CD14-positive monocyte (primary cell): ENCODE measurements around the gene GPR75. TPM values are rescaled to one million over a fixed set of nuclear protein-coding genes. Genes with fewer than 3 reads are reported as not detected.

Source experiments
- DNase-seq, 3 donors: peaks; one replicate each; pipeline ENCODE4 v3.0.0-alpha.2; 2011 to 2022
- H2AFZ ChIP-seq: 2 replicates; pipeline ENCODE4 v1.6.0; 2012; ENCODE audit warnings: mild to moderate bottlenecking, low read depth, low read length, inconsistent platforms; ENCODE audit not compliant: insufficient read depth, poor library complexity, severe bottlenecking
- H3K27ac ChIP-seq, 2 donors: 1 replicate in 1 of 2; 2 replicates in 1 of 2; pipeline ENCODE4 v1.5.1; 2012 to 2013; ENCODE audit warnings: low read length in 2 of 2, control low read depth in 1 of 2, inconsistent platforms in 1 of 2, low read depth in 1 of 2, mild to moderate bottlenecking in 1 of 2
- H3K27me3 ChIP-seq, 2 donors: one replicate each; pipeline versions ENCODE4 v1.6.0 to v1.6.1; 2011 to 2013; ENCODE audit warnings: low read length in 2 of 2; ENCODE audit not compliant: control insufficient read depth in 2 of 2, insufficient read depth in 2 of 2
- H3K36me3 ChIP-seq, 2 donors: replicated peaks in 1 of 2; 1 replicate in 1 of 2; 2 replicates in 1 of 2; pipeline versions ENCODE4 v1.5.1 to v1.6.1; 2012 to 2013; ENCODE audit warnings: low read length in 2 of 2, control low read depth in 1 of 2, inconsistent platforms in 1 of 2, mild to moderate bottlenecking in 1 of 2; ENCODE audit not compliant: insufficient read depth in 2 of 2, control insufficient read depth in 1 of 2
- H3K4me1 ChIP-seq, 2 donors: 1 replicate in 1 of 2; 2 replicates in 1 of 2; pipeline versions ENCODE4 v1.5.1 to v1.6.1; 2012 to 2013; ENCODE audit warnings: low read length in 2 of 2, control low read depth in 1 of 2, inconsistent platforms in 1 of 2, mild to moderate bottlenecking in 1 of 2, moderate library complexity in 1 of 2; ENCODE audit not compliant: insufficient read depth in 2 of 2, control insufficient read depth in 1 of 2
- H3K4me2 ChIP-seq: replicated peaks from 2 replicates; pipeline ENCODE3; 2012; ENCODE audit warnings: low read length, moderate library complexity, mild to moderate bottlenecking; ENCODE audit not compliant: poor library complexity, severe bottlenecking; ENCODE audit errors: extremely low read depth
- H3K4me3 ChIP-seq, 3 experiments: fragments of 200-600 bp in 1 of 3; sonication (generic) in 1 of 3; replicated peaks in 1 of 3; 1 replicate in 2 of 3; 2 replicates in 1 of 3; pipeline ENCODE4 v1.5.1; 2011 to 2013; ENCODE audit warnings: low read length in 3 of 3, mild to moderate bottlenecking in 3 of 3, control low read depth in 2 of 3, low read depth in 2 of 3, inconsistent platforms in 1 of 3, moderate library complexity in 1 of 3
- H3K79me2 ChIP-seq: 2 replicates; pipeline ENCODE4 v1.6.0; 2012; ENCODE audit warnings: mild to moderate bottlenecking, control low read depth, inconsistent platforms, low read length, moderate library complexity; ENCODE audit not compliant: insufficient read depth
- H3K9ac ChIP-seq: 2 replicates; pipeline ENCODE4 v1.6.0; 2017; ENCODE audit warnings: low read length, mild to moderate bottlenecking; ENCODE audit not compliant: insufficient read depth, poor library complexity, severe bottlenecking
- H3K9me3 ChIP-seq, 2 donors: replicated peaks in 1 of 2; 1 replicate in 1 of 2; 2 replicates in 1 of 2; pipeline versions ENCODE4 v1.5.1 to v1.6.1; 2012 to 2013; ENCODE audit warnings: low read length in 2 of 2, control low read depth in 1 of 2; ENCODE audit not compliant: control insufficient read depth in 1 of 2, insufficient read depth in 1 of 2
- H4K20me1 ChIP-seq: 2 replicates; pipeline ENCODE4 v1.6.0; 2012; ENCODE audit warnings: mild to moderate bottlenecking, low read length, control low read depth, moderate library complexity; ENCODE audit not compliant: insufficient read depth
- H3K27ac Mint-ChIP-seq, 7 donors: one replicate each; pipeline ENCODE4 v1.8.0; 2020; ENCODE audit warnings: mild to moderate bottlenecking in 7 of 7, mixed read lengths in 7 of 7, moderate library complexity in 6 of 7, inconsistent platforms in 2 of 7
- H3K27me3 Mint-ChIP-seq, 3 donors: one replicate each; pipeline ENCODE4 v1.8.0; 2021 to 2022; ENCODE audit warnings: low read depth in 3 of 3, mild to moderate bottlenecking in 3 of 3, mixed read lengths in 3 of 3, moderate library complexity in 3 of 3, inconsistent platforms in 1 of 3
- H3K36me3 Mint-ChIP-seq, 2 donors: one replicate each; pipeline ENCODE4 v1.8.0; 2020; ENCODE audit warnings: mixed read lengths in 2 of 2, inconsistent platforms in 1 of 2, mild to moderate bottlenecking in 1 of 2
- H3K4me1 Mint-ChIP-seq: one replicate; pipeline ENCODE4 v1.8.0; 2020; ENCODE audit warnings: mild to moderate bottlenecking, mixed read lengths
- H3K4me3 Mint-ChIP-seq, 2 donors: one replicate each; pipeline ENCODE4 v1.8.0; 2020; ENCODE audit warnings: mild to moderate bottlenecking in 2 of 2, mixed read lengths in 2 of 2, moderate library complexity in 1 of 2
- H3K9me3 Mint-ChIP-seq, 7 donors: one replicate each; pipeline ENCODE4 v1.8.0; 2020 to 2022; ENCODE audit warnings: mixed read lengths in 7 of 7, mild to moderate bottlenecking in 6 of 7, moderate library complexity in 6 of 7, inconsistent platforms in 2 of 7
- WGBS: methylation state at CpG from one replicate; pipeline ENCODE4 v1.1.5; 2013; ENCODE audit warnings: missing lambda C conversion rate; ENCODE audit not compliant: insufficient coverage; 5-methylcytosine and 5-hydroxymethylcytosine counted together
- intact Hi-C, 2 donors: fragments of 100-400 bp; cut with micrococcal nuclease; formaldehyde crosslinking; loops; one replicate each; pipeline versions ENCODE4 v1.15.0 to v1.15.1; 2023
- polyA plus RNA-seq, 3 donors: library from polyadenylated mRNA; depleted of rRNA in 1 of 3; unstranded in 2 of 3; stranded (reverse) in 1 of 3; fragments of 300-500 nt in 2 of 3; fragments of >200 nt in 1 of 3; fragmentation: Illumina TruSeq in 2 of 3; gene quantifications; 1 replicate in 2 of 3; 2 replicates in 1 of 3; pipeline ENCODE4 v1.2.3, GENCODE V29; 2012 to 2021
- TF ChIP-seq, protein P1 (sequence below): fragments of 200-600 bp; IDR thresholded peaks from one replicate; pipeline ENCODE4 v1.8.0; 2022; ENCODE audit warnings: antibody characterized with exemption, mild to moderate bottlenecking

The GPR75 gene
- polyA plus RNA-seq, 3 donors = 2.2 TPM; not detected in 2

DNA sequence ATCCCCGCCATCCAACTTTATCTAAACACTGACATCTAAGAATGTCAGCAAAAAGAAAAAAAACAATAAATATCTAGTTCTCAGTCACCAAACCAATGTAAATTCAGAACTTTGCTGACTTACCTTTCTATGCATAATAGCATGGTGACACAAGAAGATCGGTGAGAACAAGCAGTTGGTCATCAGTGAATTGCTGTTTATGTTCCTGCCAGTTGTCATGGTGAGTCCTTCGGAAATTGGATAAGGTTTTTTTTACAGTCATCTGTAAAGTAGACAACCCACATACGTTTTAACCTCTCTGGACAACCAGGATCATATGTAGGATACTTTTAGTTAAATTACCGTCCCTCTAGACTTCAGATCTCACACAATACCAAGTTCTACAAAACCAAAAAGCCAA is 6.2 kb upstream of the GPR75 start:
- Histone ChIP-seq H3K79me2 (no peaks in the 10 kb centered on the region), H3K27ac (no peak overlapping the region), H3K4me1 (no peaks in the 10 kb centered on the region), H3K4me3 (no peak overlapping the region), H3K9ac (no peak overlapping the region), H2AFZ (no peak overlapping the region), H4K20me1 (no peaks in the 10 kb centered on the region), H3K27me3 (no peaks in the 10 kb centered on the region), H3K4me2 (no peak overlapping the region), H3K36me3 (peaks cover 43 to 78% of the 10 kb centered on the region in 2 donors), H3K9me3 (no peaks in the 10 kb centered on the region)
- H3K4me3 Mint-ChIP-seq = no peak overlapping the region
- intact Hi-C loops = no loop called here
- no CpG with 5 or more reads among the region's 5 CpGs for WGBS
- no peaks in the 10 kb centered on the region for H3K4me1 Mint-ChIP-seq
- TF ChIP-seq, protein P1, sequence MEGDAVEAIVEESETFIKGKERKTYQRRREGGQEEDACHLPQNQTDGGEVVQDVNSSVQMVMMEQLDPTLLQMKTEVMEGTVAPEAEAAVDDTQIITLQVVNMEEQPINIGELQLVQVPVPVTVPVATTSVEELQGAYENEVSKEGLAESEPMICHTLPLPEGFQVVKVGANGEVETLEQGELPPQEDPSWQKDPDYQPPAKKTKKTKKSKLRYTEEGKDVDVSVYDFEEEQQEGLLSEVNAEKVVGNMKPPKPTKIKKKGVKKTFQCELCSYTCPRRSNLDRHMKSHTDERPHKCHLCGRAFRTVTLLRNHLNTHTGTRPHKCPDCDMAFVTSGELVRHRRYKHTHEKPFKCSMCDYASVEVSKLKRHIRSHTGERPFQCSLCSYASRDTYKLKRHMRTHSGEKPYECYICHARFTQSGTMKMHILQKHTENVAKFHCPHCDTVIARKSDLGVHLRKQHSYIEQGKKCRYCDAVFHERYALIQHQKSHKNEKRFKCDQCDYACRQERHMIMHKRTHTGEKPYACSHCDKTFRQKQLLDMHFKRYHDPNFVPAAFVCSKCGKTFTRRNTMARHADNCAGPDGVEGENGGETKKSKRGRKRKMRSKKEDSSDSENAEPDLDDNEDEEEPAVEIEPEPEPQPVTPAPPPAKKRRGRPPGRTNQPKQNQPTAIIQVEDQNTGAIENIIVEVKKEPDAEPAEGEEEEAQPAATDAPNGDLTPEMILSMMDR = no peak
- peaks cover 54 to 63% of the 10 kb centered on the region in 2 donors for H3K36me3 Mint-ChIP-seq
- DNase-seq = no peak
- H3K27me3 Mint-ChIP-seq = peaks cover 0 to 2% (median 0%) of the 10 kb centered on the region in 3 donors
- no peak overlapping the region for H3K27ac Mint-ChIP-seq
- no peaks in the 10 kb centered on the region for H3K9me3 Mint-ChIP-seq

DNA sequence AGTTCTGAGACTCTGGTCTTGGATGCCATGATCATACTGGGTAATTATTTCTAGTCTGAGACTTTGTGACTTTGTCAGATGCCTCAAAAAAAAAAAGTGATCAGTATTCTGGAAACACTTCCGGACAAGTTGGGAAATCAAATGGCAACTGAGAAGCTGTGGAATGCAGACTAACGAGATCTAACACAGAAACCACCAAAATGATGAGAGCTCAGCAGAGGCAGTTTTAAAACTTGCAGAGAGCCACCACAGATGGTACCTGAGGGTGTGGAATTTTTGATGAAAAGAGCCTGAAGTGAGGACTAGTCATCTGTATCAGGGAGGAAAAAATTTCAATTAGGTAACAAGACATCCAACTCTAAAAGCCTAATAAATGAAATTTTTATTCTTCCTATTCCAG is 5.5 kb upstream of the GPR75 start:
- Mint-ChIP-seq H3K4me3 (no peak overlapping the region), H3K4me1 (no peaks in the 10 kb centered on the region), H3K27ac (peak overlapping the region in 1 of 7 donors; percentile 39), H3K36me3 (peaks cover 56 to 58% of the 10 kb centered on the region in 2 donors), H3K27me3 (peaks cover 0 to 2% (median 0%) of the 10 kb centered on the region in 3 donors), H3K9me3 (no peaks in the 10 kb centered on the region)
- no peak for DNase-seq
- Histone ChIP-seq H3K36me3 (peaks cover 42 to 76% of the 10 kb centered on the region in 2 donors), H3K4me1 (no peaks in the 10 kb centered on the region), H2AFZ (no peak overlapping the region), H3K4me2 (no peak overlapping the region), H3K9me3 (no peaks in the 10 kb centered on the region), H4K20me1 (no peaks in the 10 kb centered on the region), H3K27me3 (no peaks in the 10 kb centered on the region), H3K27ac (no peak overlapping the region), H3K4me3 (no peak overlapping the region), H3K9ac (no peak overlapping the region), H3K79me2 (no peaks in the 10 kb centered on the region)
- intact Hi-C loops = no loop called here
- TF ChIP-seq, protein P1 = no peak
- no CpG with 5 or more reads among the region's 2 CpGs for WGBS
